GM23338 (cell line): ENCODE data around the gene SERPINB6. TPM values are rescaled to one million over a fixed set of nuclear protein-coding genes. Genes with fewer than 3 reads are reported as not detected.

Source experiments
- ATAC-seq: fragments of 200-7000 bp; cut with Tn5 transposase; 3 replicates; pipeline ENCODE4 v1.9.1; 2020
- DNase-seq: peaks from one replicate; pipeline ENCODE4 v3.0.0-alpha.2; 2015; ENCODE audit warnings: low spot score
- H2AFZ ChIP-seq: fragments of 200-600 bp; sonication (generic); 2 replicates; pipeline ENCODE4 v1.8.0; 2016; ENCODE audit warnings: antibody characterized with exemption, mild to moderate bottlenecking, moderate library complexity
- H3F3A ChIP-seq: fragments of 200-600 bp; sonication (generic); replicated peaks from 2 replicates; pipeline ENCODE4 v1.8.0; 2017; ENCODE audit warnings: antibody characterized with exemption, mixed run types, low read depth
- H3K27ac ChIP-seq: fragments of 200-600 bp; sonication (generic); 2 replicates; pipeline ENCODE4 v1.6.1; 2016; ENCODE audit warnings: low read depth
- H3K27me3 ChIP-seq: fragments of 200-600 bp; sonication (generic); 2 replicates; pipeline ENCODE4 v1.8.0; 2016; ENCODE audit warnings: mild to moderate bottlenecking, mixed run types, moderate library complexity; ENCODE audit not compliant: insufficient read depth
- H3K36me3 ChIP-seq: fragments of 200-600 bp; sonication (generic); 2 replicates; pipeline ENCODE4 v1.8.0; 2016; ENCODE audit warnings: mild to moderate bottlenecking; ENCODE audit not compliant: insufficient read depth
- H3K4me1 ChIP-seq: fragments of 200-600 bp; sonication (generic); 2 replicates; pipeline ENCODE4 v1.8.0; 2016; ENCODE audit warnings: mild to moderate bottlenecking, moderate library complexity; ENCODE audit not compliant: insufficient read depth
- H3K4me2 ChIP-seq: fragments of 200-600 bp; sonication (generic); 2 replicates; pipeline ENCODE4 v1.7.1; 2017; ENCODE audit warnings: mixed run types
- H3K4me3 ChIP-seq: fragments of 200-600 bp; sonication (generic); 2 replicates; pipeline ENCODE4 v1.6.1; 2016; ENCODE audit warnings: mixed run types
- H3K79me2 ChIP-seq: fragments of 200-600 bp; sonication (generic); replicated peaks from 2 replicates; pipeline ENCODE4 v1.8.0; 2017; ENCODE audit warnings: mild to moderate bottlenecking; ENCODE audit not compliant: insufficient read depth
- H3K9me2 ChIP-seq: fragments of 200-600 bp; sonication (generic); 2 replicates; pipeline ENCODE4 v1.8.0; 2017; ENCODE audit not compliant: insufficient read depth
- H4K20me1 ChIP-seq: fragments of 200-600 bp; sonication (generic); replicated peaks from 2 replicates; pipeline ENCODE4 v1.8.0; 2017; ENCODE audit warnings: mild to moderate bottlenecking; ENCODE audit not compliant: insufficient read depth
- H3K27ac Mint-ChIP-seq: 2 replicates; pipeline ENCODE4 v1.8.0; 2020; ENCODE audit warnings: inconsistent platforms, mild to moderate bottlenecking, moderate library complexity, mixed read lengths
- H3K27me3 Mint-ChIP-seq: 3 replicates; pipeline ENCODE4 v1.8.0; 2022; ENCODE audit warnings: low read depth, mild to moderate bottlenecking, moderate library complexity, mixed read lengths, inconsistent platforms; ENCODE audit not compliant: insufficient read depth, poor library complexity
- H3K36me3 Mint-ChIP-seq: 3 replicates; pipeline ENCODE4 v1.8.0; 2021; ENCODE audit warnings: low read depth, mild to moderate bottlenecking, inconsistent platforms, moderate library complexity, mixed read lengths
- H3K4me1 Mint-ChIP-seq: 3 replicates; pipeline ENCODE4 v1.8.0; 2020; ENCODE audit warnings: mild to moderate bottlenecking, inconsistent platforms, mixed read lengths
- H3K4me3 Mint-ChIP-seq: 3 replicates; pipeline ENCODE4 v1.8.0; 2021; ENCODE audit warnings: moderate library complexity, mild to moderate bottlenecking, inconsistent platforms, mixed read lengths
- H3K9me3 Mint-ChIP-seq: 3 replicates; pipeline ENCODE4 v1.8.0; 2020; ENCODE audit warnings: moderate library complexity, mild to moderate bottlenecking, inconsistent platforms, mixed read lengths
- CREB1 ChIP-seq: fragments of 250-450 bp; sonication (Bioruptor Pico); IDR thresholded peaks from 2 replicates; pipeline ENCODE4 v1.5.0; 2020; ENCODE audit warnings: low read depth, mild to moderate bottlenecking, moderate library complexity
- CTCF ChIP-seq, 2 experiments: fragments of 200-600 bp in 1 of 2; sonication (generic) in 1 of 2; conservative IDR thresholded peaks; 2 replicates each; pipeline versions ENCODE4 v1.5.1 to v1.6.1; 2016 to 2017; ENCODE audit warnings: antibody characterized with exemption in 2 of 2, low read depth in 2 of 2, mild to moderate bottlenecking in 2 of 2, moderate library complexity in 1 of 2
- EZH2 ChIP-seq: fragments of 200-600 bp; sonication (generic); IDR thresholded peaks from one replicate; pipeline ENCODE4 v1.8.0; 2017; ENCODE audit warnings: antibody characterized with exemption, mild to moderate bottlenecking, low read depth; ENCODE audit not compliant: unreplicated experiment
- EZH2phosphoT487 ChIP-seq: fragments of 200-600 bp; sonication (generic); IDR thresholded peaks from one replicate; pipeline ENCODE4 v1.8.1; 2018; ENCODE audit warnings: antibody characterized with exemption; ENCODE audit not compliant: unreplicated experiment
- NANOG ChIP-seq: IDR thresholded peaks from 2 replicates; pipeline ENCODE4 v1.6.1; 2016; ENCODE audit warnings: antibody characterized with exemption, borderline replicate concordance
- POLR2AphosphoS5 ChIP-seq: IDR thresholded peaks from 2 replicates; pipeline ENCODE4 v1.6.1; 2016; ENCODE audit warnings: antibody characterized with exemption, low read depth
- ZNF114 ChIP-seq: fragments of 250-450 bp; sonication (Bioruptor Pico); IDR thresholded peaks from 2 replicates; pipeline ENCODE4 v1.5.0; 2020; ENCODE audit warnings: mild to moderate bottlenecking, moderate library complexity
- ZNF331 ChIP-seq: fragments of 250-450 bp; sonication (Bioruptor Pico); IDR thresholded peaks from 2 replicates; pipeline ENCODE4 v1.5.0; 2020; ENCODE audit warnings: low read depth, mild to moderate bottlenecking, moderate library complexity
- ZNF462 ChIP-seq: fragments of 250-450 bp; sonication (Bioruptor Pico); IDR thresholded peaks from 2 replicates; pipeline ENCODE4 v1.5.0; 2020; ENCODE audit warnings: mild to moderate bottlenecking, moderate library complexity
- polyA plus RNA-seq: library from polyadenylated mRNA; unstranded; fragments of >200 nt; fragmentation: Nextera tagmentation; extraction: Ambion mirVana; gene quantifications from 2 replicates; pipeline ENCODE4 v1.2.1, GENCODE V29; 2016
- total RNA-seq: library from RNA; depleted of rRNA; stranded (reverse); fragments of >200 nt; shearing (Covaris generic); gene quantifications from 2 replicates; pipeline ENCODE4 v1.2.3, GENCODE V29; 2014
- TF ChIP-seq, protein P1 (sequence below): IDR thresholded peaks from 2 replicates; pipeline ENCODE4 v1.6.1; 2016; ENCODE audit warnings: antibody characterized with exemption
- TF ChIP-seq, protein P2 (sequence below): IDR thresholded peaks from one replicate; pipeline ENCODE4 v1.6.1; 2018; ENCODE audit warnings: antibody characterized with exemption; ENCODE audit not compliant: unreplicated experiment

The SERPINB6 gene
- total and polyA plus RNA-seq, 2 experiments from 2014 or later = 25.9 to 38.5 TPM

DNA sequence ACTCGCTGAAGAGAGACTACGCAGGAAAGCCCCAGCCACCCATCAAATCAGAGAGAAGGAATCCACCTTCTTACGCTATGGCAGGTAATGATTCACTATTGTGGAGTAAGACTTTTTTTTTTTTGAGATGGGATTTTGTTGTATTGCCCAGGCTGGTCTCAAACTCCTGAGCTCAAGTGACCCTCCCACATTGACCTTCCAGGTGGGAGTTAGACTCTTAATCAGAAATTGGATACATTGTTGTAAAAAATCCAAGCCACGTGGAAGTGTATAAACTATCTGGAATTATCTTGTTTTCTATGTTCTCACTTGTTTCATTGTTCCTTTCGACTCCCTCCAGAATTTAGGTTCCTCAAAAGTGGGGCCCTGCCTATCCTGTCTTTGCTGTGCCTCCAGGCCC lies 35.1 kb upstream of the SERPINB6 start (continued):
- TF ChIP-seq ZNF462 (CRISPR knock-in tag) (no peak), EZH2phosphoT487 (no peak), CREB1 (CRISPR knock-in tag) (no peak), POLR2AphosphoS5 (no peak)
- TF ChIP-seq, protein P1, sequence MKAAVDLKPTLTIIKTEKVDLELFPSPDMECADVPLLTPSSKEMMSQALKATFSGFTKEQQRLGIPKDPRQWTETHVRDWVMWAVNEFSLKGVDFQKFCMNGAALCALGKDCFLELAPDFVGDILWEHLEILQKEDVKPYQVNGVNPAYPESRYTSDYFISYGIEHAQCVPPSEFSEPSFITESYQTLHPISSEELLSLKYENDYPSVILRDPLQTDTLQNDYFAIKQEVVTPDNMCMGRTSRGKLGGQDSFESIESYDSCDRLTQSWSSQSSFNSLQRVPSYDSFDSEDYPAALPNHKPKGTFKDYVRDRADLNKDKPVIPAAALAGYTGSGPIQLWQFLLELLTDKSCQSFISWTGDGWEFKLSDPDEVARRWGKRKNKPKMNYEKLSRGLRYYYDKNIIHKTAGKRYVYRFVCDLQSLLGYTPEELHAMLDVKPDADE = no peak

GRCh38 chr6:3005874-3006273 lies 34.5 kb upstream of the SERPINB6 start:
- H4K20me1 ChIP-seq = no peaks in the 10 kb centered on the region; the same call in 1 of the 2 replicates
- Mint-ChIP-seq H3K4me3 (no peak overlapping the region), H3K4me1 (peaks cover 66% of the 10 kb centered on the region), H3K27me3 (peaks cover 14% of the 10 kb centered on the region), H3K9me3 (peaks cover 17% of the 10 kb centered on the region), H3K27ac (peak overlapping the region; percentile 76), H3K36me3 (peaks cover 94% of the 10 kb centered on the region)
- H3F3A ChIP-seq = 0 out of 2 replicates have a peak, but pooled peaks cover 11% of the 10 kb centered on the region
- H3K27me3 ChIP-seq = no peaks in the 10 kb centered on the region
- H3K4me3 ChIP-seq = no peak overlapping the region
- H3K27ac ChIP-seq = peak overlapping the region; percentile 53; the same call in 1 of the 2 replicates
- H3K79me2 ChIP-seq = peaks cover 19% of the 10 kb centered on the region
- no peaks in the 10 kb centered on the region for H3K9me2 ChIP-seq
- H3K4me1 ChIP-seq = peaks cover 51% of the 10 kb centered on the region
- H3K4me2 ChIP-seq = no peak overlapping the region
- ATAC-seq = no peak
- peaks cover 17% of the 10 kb centered on the region for H3K36me3 ChIP-seq
- DNase-seq = no peak
- no peak overlapping the region for H2AFZ ChIP-seq
- TF ChIP-seq, protein P2, sequence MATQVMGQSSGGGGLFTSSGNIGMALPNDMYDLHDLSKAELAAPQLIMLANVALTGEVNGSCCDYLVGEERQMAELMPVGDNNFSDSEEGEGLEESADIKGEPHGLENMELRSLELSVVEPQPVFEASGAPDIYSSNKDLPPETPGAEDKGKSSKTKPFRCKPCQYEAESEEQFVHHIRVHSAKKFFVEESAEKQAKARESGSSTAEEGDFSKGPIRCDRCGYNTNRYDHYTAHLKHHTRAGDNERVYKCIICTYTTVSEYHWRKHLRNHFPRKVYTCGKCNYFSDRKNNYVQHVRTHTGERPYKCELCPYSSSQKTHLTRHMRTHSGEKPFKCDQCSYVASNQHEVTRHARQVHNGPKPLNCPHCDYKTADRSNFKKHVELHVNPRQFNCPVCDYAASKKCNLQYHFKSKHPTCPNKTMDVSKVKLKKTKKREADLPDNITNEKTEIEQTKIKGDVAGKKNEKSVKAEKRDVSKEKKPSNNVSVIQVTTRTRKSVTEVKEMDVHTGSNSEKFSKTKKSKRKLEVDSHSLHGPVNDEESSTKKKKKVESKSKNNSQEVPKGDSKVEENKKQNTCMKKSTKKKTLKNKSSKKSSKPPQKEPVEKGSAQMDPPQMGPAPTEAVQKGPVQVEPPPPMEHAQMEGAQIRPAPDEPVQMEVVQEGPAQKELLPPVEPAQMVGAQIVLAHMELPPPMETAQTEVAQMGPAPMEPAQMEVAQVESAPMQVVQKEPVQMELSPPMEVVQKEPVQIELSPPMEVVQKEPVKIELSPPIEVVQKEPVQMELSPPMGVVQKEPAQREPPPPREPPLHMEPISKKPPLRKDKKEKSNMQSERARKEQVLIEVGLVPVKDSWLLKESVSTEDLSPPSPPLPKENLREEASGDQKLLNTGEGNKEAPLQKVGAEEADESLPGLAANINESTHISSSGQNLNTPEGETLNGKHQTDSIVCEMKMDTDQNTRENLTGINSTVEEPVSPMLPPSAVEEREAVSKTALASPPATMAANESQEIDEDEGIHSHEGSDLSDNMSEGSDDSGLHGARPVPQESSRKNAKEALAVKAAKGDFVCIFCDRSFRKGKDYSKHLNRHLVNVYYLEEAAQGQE = no peak
- TF ChIP-seq EZH2 = no peak
- no peak for TF ChIP-seq POLR2AphosphoS5
- TF ChIP-seq CTCF (conservative IDR thresholded peaks at IDR 0.05; ENCODE audit: low read depth in 2 of 2) = no peak
- TF ChIP-seq ZNF114 (CRISPR knock-in tag) = no peak
- TF ChIP-seq, protein P1 = no peak
- no peak for TF ChIP-seq ZNF331 (CRISPR knock-in tag)
- no peak for TF ChIP-seq EZH2phosphoT487
- TF ChIP-seq CREB1 (CRISPR knock-in tag) = no peak
- no peak for TF ChIP-seq NANOG
